Stimulated activated CD4-positive, alpha-beta T cell treated with anti-CD3 and anti-CD28 coated beads, Interleukin-2, amount 100 ng/mL, for 4 hours (primary cell): ENCODE results near the gene NDUFB5.
"Not testable (repeated sequence)": the region's sequence is repeated elsewhere in the genome, so short reads cannot be mapped to it uniquely, and the experiment has no call there.

Source experiments
- DNase-seq: peaks from one replicate; pipeline ENCODE4 v3.0.0-alpha.2; 2020; ENCODE audit warnings: low read depth

The NDUFB5 gene

DNA sequence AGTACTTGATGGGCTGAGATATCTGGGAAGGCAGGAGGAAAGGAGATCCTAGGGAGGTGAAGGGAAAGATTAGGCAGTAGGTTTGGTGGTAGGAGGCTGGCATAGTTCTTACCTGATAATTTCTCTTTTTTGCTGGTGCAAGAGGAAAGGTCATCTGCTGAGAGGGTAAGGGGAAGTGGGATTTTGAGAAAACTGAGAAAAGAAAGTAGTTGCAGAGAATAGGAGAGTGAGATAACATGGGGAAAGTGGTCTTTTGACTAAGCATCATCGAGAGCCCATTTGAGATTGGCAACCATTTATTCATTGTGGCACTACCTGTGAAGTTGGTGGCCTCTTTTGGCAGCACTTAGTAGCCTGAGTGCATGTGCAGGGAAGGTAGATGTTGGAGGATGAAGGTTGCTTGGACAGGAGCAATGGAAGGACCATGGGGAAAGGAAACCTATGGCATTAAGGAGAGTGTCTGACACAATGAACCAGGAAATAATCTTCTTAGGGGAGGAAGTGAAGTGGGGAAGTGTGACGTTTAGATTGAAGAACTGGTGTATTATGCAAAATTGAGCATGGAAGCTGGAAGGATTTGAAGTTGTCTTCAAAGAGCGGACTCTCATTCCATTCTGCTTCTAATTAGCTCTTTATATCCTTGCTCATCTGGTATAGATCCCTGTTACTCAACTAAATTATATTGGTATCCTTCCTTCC is 26.3 kb downstream of the NDUFB5 start:
- no peak for DNase-seq

DNA sequence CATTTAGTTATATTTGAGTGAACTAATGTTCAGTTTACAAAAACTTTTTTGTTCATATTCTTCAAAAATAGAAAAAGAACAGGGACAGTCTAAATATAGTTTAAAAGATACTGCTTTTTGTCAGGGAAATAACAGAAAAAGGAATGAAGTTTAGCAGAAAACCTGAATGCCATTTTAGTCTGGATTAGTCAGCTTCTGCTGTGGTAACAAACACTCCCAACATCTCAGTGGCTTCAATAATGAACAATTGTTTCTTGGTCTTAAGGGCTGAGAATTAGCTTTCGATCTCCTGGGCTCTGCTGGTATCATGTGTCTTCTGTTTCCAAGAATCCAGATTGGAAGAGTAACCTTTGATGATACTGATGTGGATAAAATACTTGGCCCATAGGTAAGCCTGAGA is 35.9 kb downstream of the NDUFB5 start:
- no peak for DNase-seq

DNA sequence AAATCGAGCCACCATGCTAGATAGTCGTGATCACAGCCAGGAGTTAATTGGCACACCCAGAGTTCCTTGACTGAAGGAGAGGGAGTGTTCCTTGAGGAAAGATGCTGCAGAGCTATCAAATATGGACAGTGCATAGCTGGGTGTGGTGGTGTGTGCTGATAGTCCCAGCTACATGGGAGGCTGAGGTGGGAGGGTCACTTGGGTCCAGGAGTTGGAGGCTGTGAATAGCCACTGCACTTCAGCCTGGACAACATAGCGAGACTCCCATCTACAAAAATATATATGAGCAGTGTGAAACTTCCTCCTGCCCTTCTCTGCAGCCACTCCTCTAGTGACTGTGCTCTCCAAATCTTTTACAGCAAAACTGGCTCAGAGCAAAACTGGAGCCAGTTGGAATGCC is 38.3 kb downstream of the NDUFB5 start:
- DNase-seq, result no peak

DNA sequence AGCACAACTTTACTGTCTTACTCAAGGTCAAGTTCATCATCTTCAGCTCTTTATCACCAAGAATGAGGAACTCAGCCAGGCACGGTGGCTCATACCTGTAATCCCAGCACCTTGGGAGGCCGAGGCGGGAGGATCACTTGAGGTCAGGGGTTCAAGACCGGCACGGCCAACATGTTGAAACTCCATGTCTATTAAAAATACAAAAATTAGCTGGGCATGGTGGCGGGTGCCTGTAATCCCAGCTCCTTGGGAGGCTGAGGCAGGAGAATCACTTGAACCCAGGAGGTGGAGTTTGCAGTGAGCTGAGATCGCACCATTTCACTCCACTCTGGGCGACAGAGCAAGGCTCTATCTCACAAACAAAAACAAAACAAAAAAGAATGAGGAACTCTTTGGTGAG is 39.2 kb downstream of the NDUFB5 start:
- not testable (repeated sequence) for DNase-seq

DNA sequence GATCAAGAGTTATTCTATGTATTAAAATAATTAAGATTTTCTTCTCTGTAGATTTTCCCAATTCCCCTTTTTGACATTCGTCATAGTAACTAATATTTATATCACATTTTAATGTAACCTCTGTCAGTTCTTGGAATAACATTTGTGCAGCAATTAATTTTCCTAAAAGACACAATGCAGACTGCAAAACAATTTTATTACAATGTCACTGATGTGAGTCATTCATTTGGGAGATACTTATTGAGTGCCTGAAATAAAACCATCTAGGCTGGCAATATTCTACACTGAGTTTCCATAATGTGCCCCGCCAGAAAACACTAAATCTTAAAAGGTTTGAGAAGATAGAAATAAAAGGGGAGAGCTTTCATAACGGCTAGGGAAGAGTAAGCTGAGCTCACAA is 41.6 kb downstream of the NDUFB5 start:
- DNase-seq, result no peak

DNA sequence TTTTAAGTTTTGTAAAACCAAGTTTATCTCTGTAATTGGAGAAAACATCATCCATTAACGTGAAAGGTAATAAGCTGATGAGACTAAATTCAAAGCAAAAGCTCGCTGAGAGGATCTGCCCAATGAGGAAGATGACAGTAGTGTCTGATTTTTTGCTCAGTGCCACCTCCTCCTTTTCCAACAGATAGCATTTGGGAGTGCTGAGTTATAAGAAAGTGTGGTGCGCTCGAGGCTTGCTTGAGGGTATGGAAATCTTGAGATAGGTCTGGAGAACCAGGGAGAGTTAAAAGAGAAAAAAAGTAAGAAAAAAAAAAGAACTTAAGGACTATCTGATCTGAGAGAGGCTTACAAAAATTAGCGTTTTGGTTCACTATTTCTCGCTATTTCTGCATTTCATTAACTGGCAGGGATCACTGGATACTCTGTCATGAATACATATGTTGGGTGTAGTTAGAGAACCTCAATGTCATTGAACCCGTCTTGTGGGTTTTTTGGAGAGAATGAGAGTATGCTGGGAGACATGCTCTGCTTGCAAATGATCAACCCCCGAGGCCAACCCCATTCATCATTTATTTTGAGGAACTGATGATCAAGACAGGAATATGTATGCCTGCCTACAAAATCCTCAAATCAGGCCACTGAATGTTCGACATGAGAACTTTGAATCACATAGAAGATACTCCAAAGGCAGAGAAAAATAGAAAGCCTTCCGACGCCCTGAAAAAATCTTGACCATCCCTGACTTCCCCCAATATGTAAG is 47.3 kb downstream of the NDUFB5 start:
- no peak for DNase-seq

DNA sequence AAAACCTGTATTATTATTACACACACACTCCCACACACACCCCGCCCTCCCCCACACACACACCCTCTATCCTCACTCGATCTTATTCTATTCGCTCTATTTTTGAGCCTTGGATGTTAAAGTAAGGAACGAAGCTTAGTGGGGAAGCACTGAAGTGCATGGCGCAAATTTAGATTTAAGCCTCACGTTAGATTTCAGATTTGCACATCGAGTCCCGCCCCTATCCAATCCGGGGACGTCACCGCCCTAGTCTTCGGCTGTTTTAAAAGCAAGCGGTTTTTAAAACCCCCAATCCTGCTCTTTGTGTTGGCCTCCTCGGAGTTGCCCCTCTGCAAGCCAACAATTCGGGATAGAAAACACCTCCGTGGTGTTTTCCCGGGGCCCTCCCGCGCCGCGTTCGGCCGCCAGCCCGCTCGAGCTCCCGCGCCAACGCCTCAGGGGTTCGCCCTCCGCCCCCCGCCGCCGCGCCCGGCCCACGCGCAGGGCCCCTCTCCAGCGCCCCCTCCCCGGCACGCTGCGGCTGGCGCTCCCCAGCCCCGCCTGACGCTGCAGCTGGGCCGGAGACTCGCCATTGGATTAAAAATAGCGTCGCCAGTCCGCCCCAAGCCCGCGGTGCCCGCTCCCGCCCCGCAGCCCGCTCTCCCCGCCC is 48.0 kb downstream of the NDUFB5 start, which contains the start of gene USP13:
Gene USP13, plus strand, starts transcription at position 594 of the 649 bp plus-strand sequence. CDS start 186 bp downstream, outside the sequence.
- peak; percentile 47 for DNase-seq

DNA sequence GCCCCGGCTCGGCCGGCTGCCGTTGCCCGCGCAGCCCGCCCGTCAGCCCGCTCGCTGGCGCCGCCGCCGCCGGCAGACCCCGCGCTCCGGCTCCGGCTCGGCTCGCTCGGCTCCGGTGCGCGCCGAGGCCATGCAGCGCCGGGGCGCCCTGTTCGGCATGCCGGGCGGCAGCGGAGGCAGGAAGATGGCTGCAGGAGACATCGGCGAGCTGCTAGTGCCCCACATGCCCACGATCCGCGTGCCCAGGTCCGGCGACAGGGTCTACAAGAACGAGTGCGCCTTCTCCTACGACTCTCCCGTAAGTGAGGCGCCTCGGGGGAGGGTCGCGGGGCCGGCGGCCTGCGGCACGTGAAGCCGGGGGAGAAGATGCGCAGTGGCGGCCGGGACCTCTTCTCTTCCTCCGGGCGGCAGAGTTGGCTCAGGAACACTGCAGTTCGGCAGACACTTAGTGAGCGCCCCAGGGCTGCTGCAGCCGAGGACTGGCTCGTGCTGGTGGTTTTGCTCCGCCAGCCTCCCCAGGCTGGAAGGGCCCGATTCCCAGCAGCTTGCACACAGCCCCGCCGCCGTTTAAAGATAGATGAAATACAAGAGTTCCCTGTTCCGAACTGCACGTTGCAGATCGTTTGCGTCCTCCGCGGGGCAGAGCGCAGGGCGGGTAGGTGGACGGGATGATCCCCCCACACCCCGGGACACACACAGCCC is 48.7 kb downstream of the NDUFB5 start:
- DNase-seq, result peak; percentile 49

DNA sequence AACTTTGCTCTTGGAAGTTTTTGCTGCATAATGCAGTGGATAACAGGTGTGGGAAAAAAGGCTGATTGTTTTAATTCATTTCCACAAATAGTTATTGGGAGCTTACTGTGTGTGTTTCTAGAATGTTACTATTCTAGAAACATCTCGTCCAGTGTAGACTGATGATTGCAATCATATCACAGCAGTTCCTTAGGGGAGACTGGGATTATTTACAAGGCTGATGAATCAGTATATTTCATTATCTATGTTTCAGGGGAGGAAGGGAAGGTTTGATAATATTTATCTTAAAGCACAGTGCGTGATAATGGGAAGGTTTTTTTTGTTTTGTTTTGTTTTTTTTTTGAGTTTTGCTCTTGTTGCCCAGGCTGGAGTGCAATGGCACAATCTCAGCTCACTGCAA is 50.6 kb downstream of the NDUFB5 start:
- no peak for DNase-seq

DNA sequence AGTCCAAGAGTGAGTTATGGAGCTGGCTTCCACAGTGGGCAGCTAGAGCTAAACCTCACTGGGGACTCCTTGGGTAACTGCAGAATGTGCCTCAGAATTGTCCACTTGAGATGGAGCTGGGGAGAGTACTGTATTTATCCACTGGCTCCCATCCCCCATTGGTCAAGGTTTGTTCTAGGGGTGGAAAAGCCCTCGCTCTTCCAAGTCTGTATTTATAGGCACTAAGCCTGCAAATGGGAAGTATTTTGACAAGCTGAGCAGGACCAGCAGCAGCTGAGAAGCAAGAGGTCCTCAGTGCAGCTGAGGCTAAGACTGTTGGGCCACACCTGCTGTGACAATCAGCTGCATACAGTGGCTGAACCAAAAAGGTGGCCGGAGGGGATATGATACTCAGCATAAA is 54.0 kb downstream of the NDUFB5 start:
- no peak for DNase-seq

DNA sequence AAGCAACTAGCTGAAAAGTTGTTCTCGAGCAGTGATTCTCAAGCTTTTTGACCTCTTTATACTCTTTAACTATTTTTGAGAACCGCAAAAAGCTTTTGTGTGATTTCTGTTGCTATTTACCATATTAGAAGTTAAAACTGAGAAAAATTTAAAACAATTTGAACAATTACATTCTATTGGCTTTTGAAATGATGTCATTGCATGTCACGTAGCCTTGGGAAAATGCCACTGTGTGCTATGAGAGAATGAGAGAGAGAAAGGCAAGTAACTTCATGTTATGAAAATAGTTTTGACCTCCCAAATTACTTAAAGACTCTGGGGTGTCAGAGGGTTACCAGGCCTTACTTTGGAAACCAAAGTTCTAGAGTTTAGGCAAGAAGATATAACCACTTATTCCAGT is 56.3 kb downstream of the NDUFB5 start:
- no peak for DNase-seq

DNA sequence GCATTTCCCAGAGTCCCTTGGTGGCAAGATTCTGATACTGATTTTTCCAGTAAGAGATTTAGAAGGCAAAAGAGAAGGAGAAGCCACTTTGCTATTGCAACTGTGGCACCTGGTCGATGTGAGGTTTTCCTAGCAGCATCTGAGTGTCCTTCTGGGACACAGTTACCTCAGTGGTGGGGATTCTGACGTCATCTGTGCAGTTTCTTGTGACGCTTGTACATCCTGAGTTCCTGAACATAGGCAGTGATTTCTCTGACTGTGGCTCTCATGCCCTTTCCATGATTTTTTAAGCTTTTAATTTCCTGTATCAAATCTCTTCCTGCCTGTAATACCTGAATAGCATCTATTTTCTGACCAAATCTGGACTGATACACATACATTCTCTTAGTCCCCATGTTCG is 57.2 kb downstream of the NDUFB5 start:
- no peak for DNase-seq

DNA sequence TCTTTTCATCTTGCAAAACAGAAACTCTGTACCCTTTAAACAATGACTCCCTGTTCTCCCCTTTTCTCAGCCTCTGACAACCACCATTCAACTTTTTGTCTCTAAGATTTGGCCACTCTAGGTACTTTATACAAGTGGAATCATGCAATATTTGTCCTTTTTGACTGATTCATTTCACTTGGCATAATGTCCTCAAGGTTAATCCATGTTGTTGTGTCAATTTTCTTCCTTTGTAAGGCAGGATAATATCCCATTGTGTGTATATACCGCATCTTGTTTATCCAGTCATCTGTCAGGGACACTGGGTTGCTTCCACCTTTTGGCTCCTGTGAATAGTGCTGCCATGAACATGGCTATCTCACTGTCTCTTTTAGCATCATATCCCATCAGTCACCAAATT is 58.5 kb downstream of the NDUFB5 start:
- DNase-seq, result no peak

DNA sequence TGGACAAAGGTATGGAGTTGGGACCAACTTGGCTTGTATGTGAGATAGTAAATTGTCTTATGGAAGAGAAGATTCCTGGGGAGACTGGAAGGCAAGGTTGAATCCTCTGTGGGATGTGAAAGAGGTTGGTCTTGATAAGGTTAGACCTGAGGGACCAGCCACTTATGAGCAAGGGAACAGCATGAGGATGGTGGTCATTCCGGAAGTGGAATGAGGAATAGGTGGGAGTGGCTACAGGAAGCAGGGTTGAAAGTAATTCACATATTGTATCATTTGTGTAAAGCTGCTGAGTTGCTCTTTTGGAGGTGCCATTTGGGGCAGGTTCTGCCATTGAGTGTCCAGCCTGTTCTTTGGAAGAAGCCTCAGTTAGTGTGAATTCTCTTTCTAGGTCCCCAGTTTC is 61.4 kb downstream of the NDUFB5 start:
- DNase-seq, result no peak

DNA sequence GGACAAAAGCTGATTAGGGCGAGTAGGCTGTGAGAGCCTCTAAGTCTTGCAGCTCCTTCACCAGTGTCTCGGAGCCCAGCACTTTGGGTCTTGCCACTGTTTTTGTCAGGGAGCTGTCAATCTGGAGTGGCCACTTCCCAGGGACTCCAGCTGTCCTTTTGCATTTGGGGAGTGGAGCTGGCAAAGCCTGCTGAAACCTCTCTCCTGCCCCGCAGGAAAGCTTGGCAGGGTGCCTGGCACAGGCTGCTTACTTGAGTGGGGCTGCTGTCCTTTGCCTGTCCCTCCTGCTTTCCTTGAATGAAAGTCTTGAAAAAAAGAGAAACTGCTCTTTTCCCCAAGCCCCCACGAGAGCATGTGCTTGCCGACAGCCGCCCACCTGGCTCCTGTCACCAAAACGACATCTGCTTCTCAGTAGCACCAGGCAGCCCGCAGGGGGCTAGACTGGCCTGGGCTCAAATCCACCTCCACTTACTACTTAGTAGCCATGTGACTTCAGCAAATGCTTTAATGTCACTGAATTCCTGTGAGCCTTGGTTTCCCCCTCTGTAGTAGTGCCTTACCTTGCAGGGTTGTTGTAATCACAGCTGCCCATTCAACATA is 61.9 kb downstream of the NDUFB5 start:
- no peak for DNase-seq

DNA sequence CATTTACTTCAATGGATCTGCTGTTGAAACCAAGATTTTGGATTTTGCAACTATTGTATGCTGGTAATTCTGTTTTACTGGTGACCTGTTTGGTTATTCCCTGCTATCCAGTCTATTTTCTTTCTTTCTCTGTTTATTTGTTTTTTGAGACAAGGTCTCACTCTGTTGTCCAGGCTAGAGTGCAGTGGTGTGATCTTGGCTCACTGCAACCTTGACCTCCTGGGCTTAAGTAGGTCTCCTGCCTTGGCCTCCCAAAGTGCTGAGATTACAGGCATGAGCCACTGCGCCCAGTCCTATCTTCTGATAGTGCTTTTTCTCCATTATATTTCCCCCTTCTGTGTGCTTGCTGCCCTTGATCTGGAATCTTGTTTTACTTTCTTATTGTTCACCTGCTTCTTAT is 63.8 kb downstream of the NDUFB5 start:
- DNase-seq, result no peak

DNA sequence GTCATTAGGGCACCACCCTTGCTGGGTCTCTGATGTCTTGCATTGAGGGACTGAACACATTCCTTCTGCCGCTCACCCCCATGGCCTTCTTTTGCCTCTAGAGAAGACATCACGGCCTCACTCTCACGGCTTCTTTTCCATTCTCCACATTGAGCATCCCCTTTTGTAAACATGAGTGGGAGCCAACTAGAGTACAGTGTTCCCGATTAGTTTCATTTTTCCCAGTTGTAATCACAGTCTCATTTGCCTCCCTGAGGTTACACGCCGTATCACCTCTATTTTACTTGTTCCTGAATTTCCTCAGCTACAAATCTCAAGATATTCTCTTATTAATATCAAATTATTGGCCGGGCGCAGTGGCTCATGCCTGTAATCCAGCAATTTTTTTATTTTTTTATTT is 65.7 kb downstream of the NDUFB5 start:
- DNase-seq, result no peak

DNA sequence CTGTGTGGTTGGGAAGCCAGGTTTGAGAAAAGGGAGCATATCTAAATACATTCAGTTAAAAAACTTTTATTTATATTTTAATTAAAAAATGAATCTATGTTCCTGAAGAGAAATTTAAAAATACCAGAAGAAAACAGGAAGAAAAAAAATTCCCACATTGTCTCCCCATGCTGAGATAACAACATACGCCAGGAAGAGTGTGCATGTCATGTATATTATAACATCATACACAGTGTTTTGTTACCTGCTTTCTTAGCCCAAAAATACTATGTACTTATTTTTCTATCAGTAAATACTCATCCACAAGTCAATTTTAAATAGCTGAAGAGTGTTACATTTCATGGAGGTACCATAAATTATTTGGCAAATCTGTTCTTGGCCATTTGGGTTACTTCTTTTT is 66.7 kb downstream of the NDUFB5 start:
- DNase-seq, result no peak

DNA sequence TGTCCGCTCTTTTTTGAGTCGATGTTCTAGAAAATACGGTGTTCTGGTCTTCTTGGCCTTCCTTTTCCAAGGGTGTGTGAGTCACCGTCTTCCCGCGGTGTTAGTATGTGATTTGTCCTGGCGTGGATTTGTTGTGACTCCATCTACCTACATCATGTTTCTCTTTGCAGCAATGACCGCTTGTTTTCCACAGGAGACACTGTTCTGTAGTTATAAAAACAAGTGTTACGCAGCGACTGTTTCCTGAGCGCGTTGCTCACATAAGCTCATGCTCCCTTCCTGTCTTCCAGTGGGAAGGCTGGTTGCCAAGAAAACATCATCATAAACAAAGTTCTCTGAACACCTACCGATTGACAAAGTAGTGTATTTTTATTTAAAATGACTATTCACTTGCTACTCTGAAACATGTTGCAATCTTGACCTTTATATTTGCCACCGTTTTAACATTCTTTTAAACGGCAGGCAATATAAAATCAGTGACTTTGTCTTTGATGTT is 67.2 kb downstream of the NDUFB5 start:
- no peak for DNase-seq

DNA sequence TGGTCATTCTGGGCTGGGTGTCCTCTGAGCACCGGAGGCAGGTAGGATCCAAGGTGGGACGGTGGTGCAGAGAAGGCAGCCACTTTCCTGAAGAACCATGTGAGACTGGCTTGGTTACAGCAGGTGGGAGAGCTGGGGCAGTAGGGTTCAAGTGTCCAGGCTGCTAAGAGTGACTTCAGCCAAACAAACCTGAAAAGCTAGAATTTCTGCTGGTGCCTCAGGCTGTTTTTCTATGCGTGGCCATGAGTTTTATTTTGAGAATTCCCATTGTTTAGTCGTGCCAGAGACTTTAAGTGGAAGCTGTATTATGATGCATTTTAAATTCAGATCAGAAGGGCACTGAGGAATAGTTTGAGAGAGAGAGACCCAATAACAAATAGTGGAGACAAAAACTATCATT is 68.3 kb downstream of the NDUFB5 start:
- DNase-seq, result no peak

DNA sequence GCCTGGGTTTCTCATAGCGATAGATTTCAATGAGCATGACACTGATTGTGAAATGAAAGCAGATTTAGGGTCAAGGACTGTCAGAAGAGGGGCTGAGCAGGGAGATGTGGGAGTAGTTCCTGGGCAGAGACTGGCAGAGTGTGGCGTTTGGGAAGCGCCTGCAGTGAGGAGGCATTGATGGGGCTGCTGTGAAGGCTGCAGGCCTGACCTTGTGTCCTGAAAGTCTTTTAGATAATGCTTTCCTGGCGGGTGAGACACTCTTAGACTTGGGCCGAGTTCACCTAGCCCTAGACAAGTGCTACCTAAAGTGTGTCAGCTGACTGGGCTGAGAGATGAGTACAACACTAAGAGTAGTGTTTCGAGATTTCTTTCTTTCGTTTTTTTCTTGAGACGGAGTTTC is 68.9 kb downstream of the NDUFB5 start:
- no peak for DNase-seq

DNA sequence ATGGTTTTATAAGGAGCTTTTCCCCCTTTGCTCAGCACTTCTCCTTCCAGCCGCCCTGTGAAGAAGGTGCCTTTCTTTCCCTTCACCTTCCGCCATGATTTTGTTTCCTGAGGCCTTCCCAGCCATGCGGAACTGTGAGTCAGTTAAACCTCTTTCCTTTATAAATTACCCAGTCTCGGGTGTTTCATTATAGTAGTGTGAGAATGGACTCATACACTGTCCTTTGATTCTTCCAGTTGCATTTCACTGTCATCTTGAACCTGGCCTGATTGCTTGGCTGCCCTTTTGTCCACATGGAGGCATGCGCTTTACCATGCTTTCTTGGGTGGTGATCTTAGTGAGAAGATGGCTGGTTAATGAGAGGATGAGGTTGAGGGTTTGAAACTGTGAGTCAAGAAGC is 71.5 kb downstream of the NDUFB5 start:
- DNase-seq, result no peak
